SK-N-SH (cell line): ENCODE results near the gene ZDBF2. TPM values are rescaled to one million over a fixed set of nuclear protein-coding genes. Genes with fewer than 3 reads are reported as not detected.

Experiments
- CTCF ChIA-PET: fragments of 300-600, 350-600 bp; formaldehyde crosslinking; extraction: SDS; loops from one replicate; lab custom pipeline; 2021; lab: Yijun Ruan, JAX
- POLR2A ChIA-PET: fragments of 350-600 bp; sonication (Branson Sonifier 250); formaldehyde crosslinking; extraction: SDS; loops from one replicate; lab custom pipeline; 2020; ENCODE audit warnings: antibody characterized with exemption, inconsistent platforms; lab: Yijun Ruan, JAX
- DNase-seq: peaks from one replicate; pipeline ENCODE4 v3.0.0; 2012
- H2AFZ ChIP-seq: fragments of 200-600 bp; sonication (generic); 2 replicates; pipeline ENCODE4 v1.8.1; 2016; ENCODE audit warnings: antibody characterized with exemption, mild to moderate bottlenecking, low read depth
- H3F3A ChIP-seq: fragments of 200-600 bp; sonication (generic); replicated peaks from 2 replicates; pipeline ENCODE3; 2016; ENCODE audit warnings: antibody characterized with exemption, mild to moderate bottlenecking; ENCODE audit not compliant: insufficient read depth
- H3K27ac ChIP-seq, 2 experiments: fragments of 200-500 bp in 1 of 2; fragments of 200-600 bp in 1 of 2; sonication (Bioruptor generic) in 1 of 2; sonication (generic), shearing (Covaris generic) in 1 of 2; 2 replicates each; pipeline versions ENCODE4 v1.5.1 to v1.6.1; 2014 to 2016; ENCODE audit warnings: low read depth in 2 of 2, inconsistent platforms in 1 of 2, low read length in 1 of 2, mild to moderate bottlenecking in 1 of 2, mixed read lengths in 1 of 2
- H3K27me3 ChIP-seq: fragments of 200-600 bp; sonication (generic), shearing (Covaris generic); 2 replicates; pipeline ENCODE4 v1.6.1; 2016; ENCODE audit warnings: mixed run types; ENCODE audit not compliant: insufficient read depth
- H3K36me3 ChIP-seq, 2 experiments: fragments of 200-500 bp in 1 of 2; fragments of 200-600 bp in 1 of 2; sonication (Bioruptor generic) in 1 of 2; sonication (generic) in 1 of 2; replicated peaks in 1 of 2; 2 replicates each; pipeline versions ENCODE3 to v1.5.1; 2014 to 2016; ENCODE audit warnings: low read length in 1 of 2, mild to moderate bottlenecking in 1 of 2; ENCODE audit not compliant: insufficient read depth in 2 of 2, control insufficient read depth in 1 of 2
- H3K4me1 ChIP-seq, 2 experiments: fragments of 200-500 bp in 1 of 2; fragments of 200-600 bp in 1 of 2; sonication (Bioruptor generic) in 1 of 2; sonication (generic), shearing (Covaris generic) in 1 of 2; 2 replicates each; pipeline versions ENCODE4 v1.5.1 to v1.6.1; 2014 to 2016; ENCODE audit warnings: low read depth in 1 of 2, low read length in 1 of 2, mixed run types in 1 of 2; ENCODE audit not compliant: insufficient read depth in 2 of 2, control insufficient read depth in 1 of 2
- H3K4me2 ChIP-seq: fragments of 200-600 bp; sonication (generic), shearing (Covaris generic); 2 replicates; pipeline ENCODE4 v1.6.1; 2017; ENCODE audit warnings: mixed run types
- H3K4me3 ChIP-seq, 2 experiments: fragments of 200-500 bp in 1 of 2; fragments of 200-600 bp in 1 of 2; sonication (Bioruptor generic) in 1 of 2; sonication (generic), shearing (Covaris generic) in 1 of 2; 2 replicates each; pipeline versions ENCODE4 v1.5.1 to v1.8.1; 2014 to 2016; ENCODE audit warnings: low read depth in 2 of 2, inconsistent platforms in 1 of 2, low read length in 1 of 2, mild to moderate bottlenecking in 1 of 2, mixed read lengths in 1 of 2, moderate library complexity in 1 of 2
- H3K79me2 ChIP-seq: fragments of 200-600 bp; sonication (generic); 2 replicates; pipeline ENCODE4 v1.8.1; 2017; ENCODE audit warnings: mild to moderate bottlenecking; ENCODE audit not compliant: insufficient read depth
- H3K9ac ChIP-seq: fragments of 200-600 bp; sonication (generic); 2 replicates; pipeline ENCODE4 v1.6.1; 2017; ENCODE audit warnings: mixed run types
- H3K9me2 ChIP-seq: fragments of 200-600 bp; sonication (generic); 2 replicates; pipeline ENCODE4 v1.6.1; 2017; ENCODE audit warnings: mixed run types
- H3K9me3 ChIP-seq: fragments of 200-600 bp; sonication (generic); 2 replicates; pipeline ENCODE4 v1.6.1; 2017; ENCODE audit warnings: mixed run types, mild to moderate bottlenecking, moderate library complexity
- H4K20me1 ChIP-seq: fragments of 200-600 bp; sonication (generic); 2 replicates; pipeline ENCODE4 v1.6.1; 2017; ENCODE audit warnings: mild to moderate bottlenecking, mixed run types; ENCODE audit not compliant: insufficient read depth
- EP300 ChIP-seq, 2 experiments: IDR thresholded peaks; 2 replicates each; pipeline versions ENCODE4 v1.4.0 to v1.6.1; 2012; ENCODE audit warnings: borderline replicate concordance in 1 of 2, low read depth in 1 of 2, low read length in 1 of 2
- FOSL2 ChIP-seq: IDR thresholded peaks from 2 replicates; pipeline ENCODE4 v1.4.0; 2012; ENCODE audit warnings: low read depth, mild to moderate bottlenecking, moderate library complexity, borderline replicate concordance
- FOXJ3 ChIP-seq: sonication (generic); formaldehyde crosslinking; IDR thresholded peaks from 2 replicates; pipeline ENCODE4 v1.5.1; 2020; ENCODE audit warnings: mild to moderate bottlenecking, missing genetic modification reagents
- GATA2 ChIP-seq: sonication (generic); formaldehyde crosslinking; IDR thresholded peaks from 2 replicates; pipeline ENCODE4 v1.5.0; 2020; ENCODE audit warnings: mild to moderate bottlenecking, missing genetic modification reagents
- JUND ChIP-seq: IDR thresholded peaks from 2 replicates; pipeline ENCODE4 v1.4.0; 2012
- MAX ChIP-seq: IDR thresholded peaks from 2 replicates; pipeline ENCODE4 v1.4.0; 2012; ENCODE audit warnings: low read depth
- MEF2A ChIP-seq: IDR thresholded peaks from 2 replicates; pipeline ENCODE4 v1.4.0; 2012; ENCODE audit warnings: low read depth, borderline replicate concordance
- NFIC ChIP-seq: IDR thresholded peaks from 2 replicates; pipeline ENCODE4 v1.4.0; 2012; ENCODE audit warnings: borderline replicate concordance
- PBX3 ChIP-seq: IDR thresholded peaks from 2 replicates; pipeline ENCODE4; 2012
- RAD21 ChIP-seq: IDR thresholded peaks from 2 replicates; pipeline ENCODE4 v1.6.1; 2012; ENCODE audit warnings: mild to moderate bottlenecking, low read length
- RCOR1 ChIP-seq: fragments of 150-350 bp; IDR thresholded peaks from 2 replicates; pipeline ENCODE4 v1.6.1; 2017; ENCODE audit warnings: antibody characterized with exemption, low read length
- RFX5 ChIP-seq: IDR thresholded peaks from 2 replicates; pipeline ENCODE4 v1.6.1; 2012; ENCODE audit warnings: mild to moderate bottlenecking, improper control_type of control experiment, low read length
- SMC3 ChIP-seq: IDR thresholded peaks from 2 replicates; pipeline ENCODE4 v1.6.1; 2012; ENCODE audit warnings: low read depth, low read length, improper control_type of control experiment
- TAF1 ChIP-seq: IDR thresholded peaks from 2 replicates; pipeline ENCODE4 v1.6.1; 2012; ENCODE audit warnings: low read depth, mild to moderate bottlenecking, low read length, moderate library complexity, borderline replicate concordance
- TCF12 ChIP-seq: IDR thresholded peaks from 2 replicates; pipeline ENCODE4 v1.4.0; 2012
- TEAD4 ChIP-seq: IDR thresholded peaks from 2 replicates; pipeline ENCODE4 v1.4.0; 2012; ENCODE audit warnings: mild to moderate bottlenecking, borderline replicate concordance; ENCODE audit not compliant: insufficient read depth
- YY1 ChIP-seq: IDR thresholded peaks from 2 replicates; pipeline ENCODE4 v1.4.0; 2012; ENCODE audit warnings: low read depth, mild to moderate bottlenecking
- WGBS: methylation state at CpG from one replicate; pipeline ENCODE4 v1.1.6; 2017; ENCODE audit warnings: low lambda C conversion rate; 5-methylcytosine and 5-hydroxymethylcytosine counted together
- polyA plus RNA-seq, 3 experiments: library from polyadenylated mRNA; depleted of rRNA; stranded (reverse); fragments of >200 nt; gene quantifications; 2 replicates each; pipeline ENCODE4 v1.2.3, GENCODE V29; 2012
- TF ChIP-seq, protein P1 (sequence below): IDR thresholded peaks from 2 replicates; pipeline ENCODE4 v1.4.0; 2012; ENCODE audit warnings: low read depth, borderline replicate concordance
- TF ChIP-seq, protein P2 (sequence below): fragments of 200-600 bp; sonication (generic); IDR thresholded peaks from 2 replicates; pipeline ENCODE4 v1.6.1; 2017; ENCODE audit warnings: antibody characterized with exemption, mild to moderate bottlenecking, moderate library complexity
- TF ChIP-seq, protein P3 (sequence below): fragments of 150-350 bp; IDR thresholded peaks from 2 replicates; pipeline ENCODE4 v1.6.1; 2016; ENCODE audit warnings: mild to moderate bottlenecking, low read depth, low read length

Gene ZDBF2
- polyA plus RNA-seq, 1 of the 3 experiments (the other 2 are of a cell fraction) = 1.4 TPM

DNA sequence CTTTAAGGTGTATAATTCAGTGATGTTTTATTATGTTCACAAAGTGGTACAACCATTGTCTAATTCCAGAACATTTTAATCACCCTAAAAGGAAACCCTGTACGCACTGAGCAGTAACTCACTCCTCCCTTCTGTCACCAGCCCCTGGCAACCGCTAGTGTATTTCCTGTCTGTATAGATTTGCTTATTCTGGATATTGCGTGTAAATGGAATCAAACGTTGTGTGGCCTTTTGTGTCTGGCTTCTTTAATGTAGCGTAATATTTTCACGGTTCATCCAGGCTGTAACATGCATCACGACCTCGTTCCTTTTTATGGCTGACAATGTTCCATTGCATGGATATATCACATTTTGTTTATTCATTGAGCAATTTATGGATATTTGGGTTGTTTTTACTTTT, 8.3 kb downstream of the ZDBF2 start:
- no peak for DNase-seq
- no peaks in the 10 kb centered on the region for H3K9me2 ChIP-seq
- no peaks in the 10 kb centered on the region for H3K4me1 ChIP-seq
- H3F3A ChIP-seq = no peaks in the 10 kb centered on the region
- H3K27ac ChIP-seq = no peak overlapping the region
- no peak overlapping the region for H3K9ac ChIP-seq
- peaks cover under 1 to 16% of the 10 kb centered on the region in 2 experiments for H3K36me3 ChIP-seq
- POLR2A ChIA-PET = no interaction called here
- no peak overlapping the region for H3K4me3 ChIP-seq
- H2AFZ ChIP-seq = no peak overlapping the region
- no peaks in the 10 kb centered on the region for H4K20me1 ChIP-seq
- H3K27me3 ChIP-seq = no peaks in the 10 kb centered on the region
- CTCF ChIA-PET = no interaction called here
- no peak overlapping the region for H3K4me2 ChIP-seq
- TF ChIP-seq MAX (no peak), FOXJ3 (CRISPR knock-in tag) (no peak), RFX5 (no peak), RCOR1 (no peak), MEF2A (no peak), RAD21 (no peak), FOSL2 (no peak), TCF12 (no peak), EP300 (IDR thresholded peaks at IDR 0.05; ENCODE audit: borderline replicate concordance in 1 of 2, low read depth in 1 of 2, low read length in 1 of 2) (no peak), PBX3 (no peak), GATA2 (CRISPR knock-in tag) (no peak), NFIC (no peak), TAF1 (no peak), TEAD4 (no peak), SMC3 (no peak), JUND (no peak), YY1 (no peak)
- TF ChIP-seq, protein P1, sequence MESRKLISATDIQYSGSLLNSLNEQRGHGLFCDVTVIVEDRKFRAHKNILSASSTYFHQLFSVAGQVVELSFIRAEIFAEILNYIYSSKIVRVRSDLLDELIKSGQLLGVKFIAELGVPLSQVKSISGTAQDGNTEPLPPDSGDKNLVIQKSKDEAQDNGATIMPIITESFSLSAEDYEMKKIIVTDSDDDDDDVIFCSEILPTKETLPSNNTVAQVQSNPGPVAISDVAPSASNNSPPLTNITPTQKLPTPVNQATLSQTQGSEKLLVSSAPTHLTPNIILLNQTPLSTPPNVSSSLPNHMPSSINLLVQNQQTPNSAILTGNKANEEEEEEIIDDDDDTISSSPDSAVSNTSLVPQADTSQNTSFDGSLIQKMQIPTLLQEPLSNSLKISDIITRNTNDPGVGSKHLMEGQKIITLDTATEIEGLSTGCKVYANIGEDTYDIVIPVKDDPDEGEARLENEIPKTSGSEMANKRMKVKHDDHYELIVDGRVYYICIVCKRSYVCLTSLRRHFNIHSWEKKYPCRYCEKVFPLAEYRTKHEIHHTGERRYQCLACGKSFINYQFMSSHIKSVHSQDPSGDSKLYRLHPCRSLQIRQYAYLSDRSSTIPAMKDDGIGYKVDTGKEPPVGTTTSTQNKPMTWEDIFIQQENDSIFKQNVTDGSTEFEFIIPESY = no peak
- TF ChIP-seq, protein P2, sequence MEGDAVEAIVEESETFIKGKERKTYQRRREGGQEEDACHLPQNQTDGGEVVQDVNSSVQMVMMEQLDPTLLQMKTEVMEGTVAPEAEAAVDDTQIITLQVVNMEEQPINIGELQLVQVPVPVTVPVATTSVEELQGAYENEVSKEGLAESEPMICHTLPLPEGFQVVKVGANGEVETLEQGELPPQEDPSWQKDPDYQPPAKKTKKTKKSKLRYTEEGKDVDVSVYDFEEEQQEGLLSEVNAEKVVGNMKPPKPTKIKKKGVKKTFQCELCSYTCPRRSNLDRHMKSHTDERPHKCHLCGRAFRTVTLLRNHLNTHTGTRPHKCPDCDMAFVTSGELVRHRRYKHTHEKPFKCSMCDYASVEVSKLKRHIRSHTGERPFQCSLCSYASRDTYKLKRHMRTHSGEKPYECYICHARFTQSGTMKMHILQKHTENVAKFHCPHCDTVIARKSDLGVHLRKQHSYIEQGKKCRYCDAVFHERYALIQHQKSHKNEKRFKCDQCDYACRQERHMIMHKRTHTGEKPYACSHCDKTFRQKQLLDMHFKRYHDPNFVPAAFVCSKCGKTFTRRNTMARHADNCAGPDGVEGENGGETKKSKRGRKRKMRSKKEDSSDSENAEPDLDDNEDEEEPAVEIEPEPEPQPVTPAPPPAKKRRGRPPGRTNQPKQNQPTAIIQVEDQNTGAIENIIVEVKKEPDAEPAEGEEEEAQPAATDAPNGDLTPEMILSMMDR = no peak
- TF ChIP-seq, protein P3, sequence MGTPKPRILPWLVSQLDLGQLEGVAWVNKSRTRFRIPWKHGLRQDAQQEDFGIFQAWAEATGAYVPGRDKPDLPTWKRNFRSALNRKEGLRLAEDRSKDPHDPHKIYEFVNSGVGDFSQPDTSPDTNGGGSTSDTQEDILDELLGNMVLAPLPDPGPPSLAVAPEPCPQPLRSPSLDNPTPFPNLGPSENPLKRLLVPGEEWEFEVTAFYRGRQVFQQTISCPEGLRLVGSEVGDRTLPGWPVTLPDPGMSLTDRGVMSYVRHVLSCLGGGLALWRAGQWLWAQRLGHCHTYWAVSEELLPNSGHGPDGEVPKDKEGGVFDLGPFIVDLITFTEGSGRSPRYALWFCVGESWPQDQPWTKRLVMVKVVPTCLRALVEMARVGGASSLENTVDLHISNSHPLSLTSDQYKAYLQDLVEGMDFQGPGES = no peak
- peaks cover 34% of the 10 kb centered on the region for H3K79me2 ChIP-seq
- H3K9me3 ChIP-seq = no peaks in the 10 kb centered on the region
- 60% methylated on average over 8 of the region's 8 CpGs for WGBS
